Lower leg skin (tissue), 3 donors: ENCODE measurements around the gene ZNF398.

ENCODE experiments used
- CTCF ChIP-seq, 3 donors: fragments of 450-650 bp; IDR thresholded peaks; one replicate each; pipeline ENCODE4 v1.5.1; 2016; ENCODE audit warnings: antibody characterized with exemption in 3 of 3, mild to moderate bottlenecking in 3 of 3, moderate library complexity in 2 of 3
- POLR2A ChIP-seq, 2 donors: fragments of 450-650 bp; IDR thresholded peaks; one replicate each; pipeline ENCODE4 v1.6.1; 2016 to 2017; ENCODE audit warnings: antibody characterized with exemption in 2 of 2, mild to moderate bottlenecking in 1 of 2, moderate library complexity in 1 of 2

GRCh38 chr7:149196151-149196704, 49.0 kb downstream of the ZNF398 start:
- no peak for TF ChIP-seq CTCF (IDR thresholded peaks at IDR 0.05)
- no peak for TF ChIP-seq POLR2A (IDR thresholded peaks at IDR 0.05)
